DMS153 (cell line): ENCODE results near the gene THSD7A.

Experiments
- DNase-seq: peaks from one replicate; lab custom pipeline; 2025; lab: John Stamatoyannopoulos, UW

Gene THSD7A

GRCh38 chr7:11410656-11411644, 421.0 kb downstream of the THSD7A start:
- DNase-seq = no peak

- DNase-seq = no peak
Observed at GRCh38 chr7:11404355-11404754, 427.6 kb downstream of the THSD7A start.

- no peak for DNase-seq
Observed at GRCh38 chr7:11403781-11404180, 428.2 kb downstream of the THSD7A start.

- DNase-seq = no peak
Observed at GRCh38 chr7:11394438-11394837, 437.6 kb downstream of the THSD7A start.

GRCh38 chr7:11379641-11380040, 452.4 kb downstream of the THSD7A start:
- DNase-seq = no peak

- DNase-seq = no peak
Observed at GRCh38 chr7:11376529-11376928, 455.5 kb downstream of the THSD7A start.

GRCh38 chr7:11374629-11375028, 457.4 kb downstream of the THSD7A start:
- DNase-seq = no peak

GRCh38 chr7:11373546-11374142, 458.4 kb downstream of the THSD7A start:
- DNase-seq = no peak

GRCh38 chr7:11369696-11370095, 462.3 kb downstream of the THSD7A start:
- no peak for DNase-seq

GRCh38 chr7:11366118-11366517, 465.9 kb downstream of the THSD7A start:
- no peak for DNase-seq

GRCh38 chr7:11358637-11359036, 473.4 kb downstream of the THSD7A start:
- no peak for DNase-seq

GRCh38 chr7:11355399-11356005, 476.5 kb downstream of the THSD7A start:
- DNase-seq = no peak

- no peak for DNase-seq
Observed at GRCh38 chr7:11346302-11346701, 485.7 kb downstream of the THSD7A start.

GRCh38 chr7:11345621-11346020, 486.4 kb downstream of the THSD7A start:
- DNase-seq = no peak

GRCh38 chr7:11343818-11344413, 488.1 kb downstream of the THSD7A start:
- peak; percentile 43 for DNase-seq

GRCh38 chr7:11343136-11343535, 488.9 kb downstream of the THSD7A start:
- no peak for DNase-seq

- DNase-seq = peak; percentile 84
Observed at GRCh38 chr7:11341285-11341944, 490.6 kb downstream of the THSD7A start.

GRCh38 chr7:11336432-11336831, 495.6 kb downstream of the THSD7A start:
- no peak for DNase-seq

GRCh38 chr7:11335947-11336346, 496.1 kb downstream of the THSD7A start:
- DNase-seq = no peak

GRCh38 chr7:11332865-11333228, 499.2 kb downstream of the THSD7A start:
- no peak for DNase-seq

GRCh38 chr7:11332186-11332864, 499.7 kb downstream of the THSD7A start:
- DNase-seq = no peak
